ENCODE results near the gene NDE1.

Gene NDE1

GRCh38 chr16:15608398-15609285 is 41.4 kb upstream of the NDE1 start:
- TF ChIP-seq POLR2AphosphoS5 (IDR thresholded peaks at IDR 0.05; ENCODE audit: low read depth, low read length) (no peak), TAF1 (IDR thresholded peaks at IDR 0.05; ENCODE audit: borderline replicate concordance, low read depth, low read length) (no peak), POLR2A (IDR thresholded peaks at IDR 0.05; ENCODE audit: low read depth, low read length) (no peak)
- no peak for DNase-seq (ENCODE audit: insufficient read length)
- no peak for FAIRE-seq

- DNase-seq (ENCODE audit: insufficient read length) (no peak), FAIRE-seq (no peak)
- TF ChIP-seq POLR2A (IDR thresholded peaks at IDR 0.05; ENCODE audit: low read depth, low read length) (no peak), TAF1 (IDR thresholded peaks at IDR 0.05; ENCODE audit: borderline replicate concordance, low read depth, low read length) (no peak), POLR2AphosphoS5 (IDR thresholded peaks at IDR 0.05; ENCODE audit: low read depth, low read length) (no peak)
These were observed 40.8 kb upstream of the NDE1 start for GRCh38 chr16:15609286-15609649.

- no peak for TF ChIP-seq POLR2A (IDR thresholded peaks at IDR 0.05; ENCODE audit: low read depth, low read length)
- no peak for TF ChIP-seq POLR2AphosphoS5 (IDR thresholded peaks at IDR 0.05; ENCODE audit: low read depth, low read length)
- no peak for TF ChIP-seq TAF1 (IDR thresholded peaks at IDR 0.05; ENCODE audit: borderline replicate concordance, low read depth, low read length)
- no peak for FAIRE-seq
These were observed 39.6 kb upstream of the NDE1 start for GRCh38 chr16:15610369-15610871.

GRCh38 chr16:15611610-15612009 is 38.4 kb upstream of the NDE1 start:
- FAIRE-seq (no peak), DNase-seq (ENCODE audit: insufficient read length) (no peak)
- no peak for TF ChIP-seq POLR2AphosphoS5 (IDR thresholded peaks at IDR 0.05; ENCODE audit: low read depth, low read length)
- TF ChIP-seq POLR2A (IDR thresholded peaks at IDR 0.05; ENCODE audit: low read depth, low read length), result no peak
- no peak for TF ChIP-seq TAF1 (IDR thresholded peaks at IDR 0.05; ENCODE audit: borderline replicate concordance, low read depth, low read length)

More at GRCh38 chr16:15610369-15610871, 39.6 kb upstream of the NDE1 start:
- DNase-seq (ENCODE audit: insufficient read length), result no peak

- FAIRE-seq (no peak), DNase-seq (ENCODE audit: insufficient read length) (no peak)
- TF ChIP-seq POLR2A (IDR thresholded peaks at IDR 0.05; ENCODE audit: low read depth, low read length) (no peak), POLR2AphosphoS5 (IDR thresholded peaks at IDR 0.05; ENCODE audit: low read depth, low read length) (no peak), TAF1 (IDR thresholded peaks at IDR 0.05; ENCODE audit: borderline replicate concordance, low read depth, low read length) (no peak)
These were observed 36.4 kb upstream of the NDE1 start for GRCh38 chr16:15613676-15614075.

GRCh38 chr16:15616012-15616411 is 34.0 kb upstream of the NDE1 start:
- FAIRE-seq (no peak), DNase-seq (ENCODE audit: insufficient read length) (no peak)
- no peak for TF ChIP-seq POLR2AphosphoS5 (IDR thresholded peaks at IDR 0.05; ENCODE audit: low read depth, low read length)
- no peak for TF ChIP-seq TAF1 (IDR thresholded peaks at IDR 0.05; ENCODE audit: borderline replicate concordance, low read depth, low read length)
- TF ChIP-seq POLR2A (IDR thresholded peaks at IDR 0.05; ENCODE audit: low read depth, low read length), result no peak

GRCh38 chr16:15616475-15617165 is 33.4 kb upstream of the NDE1 start:
- DNase-seq (ENCODE audit: insufficient read length) (no peak), FAIRE-seq (no peak)
- no peak for TF ChIP-seq POLR2A (IDR thresholded peaks at IDR 0.05; ENCODE audit: low read depth, low read length)
- TF ChIP-seq POLR2AphosphoS5 (IDR thresholded peaks at IDR 0.05; ENCODE audit: low read depth, low read length), result no peak
- no peak for TF ChIP-seq TAF1 (IDR thresholded peaks at IDR 0.05; ENCODE audit: borderline replicate concordance, low read depth, low read length)

DNA sequence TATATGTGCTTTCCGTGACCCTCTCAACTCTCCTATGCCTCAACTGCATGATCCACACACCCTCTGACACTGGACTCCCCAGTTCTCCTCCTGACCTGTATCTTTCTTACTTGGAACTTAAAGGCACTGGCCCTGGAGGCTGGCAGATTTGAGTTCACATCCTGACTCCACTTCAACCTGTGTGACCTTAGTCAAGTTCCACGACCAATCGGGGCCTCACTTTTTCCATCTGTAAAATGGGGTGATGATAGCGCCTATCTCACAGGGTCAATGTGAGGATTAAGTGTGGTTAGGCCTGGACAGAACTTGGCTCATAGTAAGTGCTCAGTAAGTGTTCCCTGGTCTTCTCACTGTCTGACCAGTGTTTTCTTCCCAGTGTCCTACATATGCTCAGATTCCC is 32.1 kb upstream of the NDE1 start:
- TF ChIP-seq POLR2A (IDR thresholded peaks at IDR 0.05; ENCODE audit: low read depth, low read length), result no peak
- FAIRE-seq (no peak), DNase-seq (ENCODE audit: insufficient read length) (no peak)

DNA sequence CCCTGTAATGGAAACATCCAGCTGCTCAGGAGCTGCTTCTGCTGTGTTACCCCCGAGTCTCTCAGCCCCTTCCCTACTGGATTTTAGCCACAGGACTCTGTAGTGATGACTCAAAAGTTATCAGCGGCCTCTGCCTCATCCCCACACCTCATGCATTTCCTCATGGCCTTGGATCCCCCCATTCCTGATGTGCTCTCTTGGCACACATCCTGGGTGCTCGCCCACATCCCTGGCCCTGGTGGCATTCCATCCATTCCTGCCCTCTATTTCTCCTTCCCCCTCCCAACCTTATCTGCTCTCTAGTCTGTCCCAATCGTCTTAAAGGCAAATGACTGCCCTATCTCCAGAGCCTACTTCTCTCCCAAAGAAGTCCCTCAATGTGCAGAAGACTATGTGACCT is 31.7 kb upstream of the NDE1 start:
- FAIRE-seq, result no peak
- no peak for TF ChIP-seq POLR2A (IDR thresholded peaks at IDR 0.05; ENCODE audit: low read depth, low read length)
- no peak for TF ChIP-seq TAF1 (IDR thresholded peaks at IDR 0.05; ENCODE audit: borderline replicate concordance, low read depth, low read length)
- no peak for TF ChIP-seq POLR2AphosphoS5 (IDR thresholded peaks at IDR 0.05; ENCODE audit: low read depth, low read length)
- no peak for DNase-seq (ENCODE audit: insufficient read length)

DNA sequence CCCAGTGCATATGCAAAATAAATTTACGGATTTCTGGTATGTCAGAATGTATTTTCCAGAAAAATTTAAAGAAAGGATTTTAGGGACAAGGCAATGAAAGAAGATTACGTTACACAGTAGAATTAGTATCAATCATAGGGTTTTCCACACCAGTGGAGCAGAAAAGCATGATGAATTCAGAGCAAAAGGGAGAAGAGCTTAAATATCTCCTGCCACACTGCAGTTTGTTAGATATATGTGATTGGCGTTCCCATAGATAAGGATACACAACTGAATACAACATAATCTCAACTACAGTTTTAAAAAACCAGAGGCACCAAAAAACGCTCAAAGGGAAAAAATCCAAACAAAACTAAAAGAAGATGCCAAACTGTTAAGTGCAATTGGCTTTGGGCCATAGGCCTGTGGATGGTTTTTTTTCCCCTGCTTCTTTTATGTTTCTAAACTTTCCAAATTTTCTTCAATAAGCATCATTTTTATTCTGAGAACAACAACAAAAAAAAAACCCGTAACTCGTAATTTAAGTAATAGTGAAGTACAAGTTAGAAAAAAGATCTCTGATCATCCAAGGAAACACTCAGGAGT is 29.3 kb upstream of the NDE1 start:
- no peak for TF ChIP-seq POLR2A (IDR thresholded peaks at IDR 0.05; ENCODE audit: low read depth, low read length)
- FAIRE-seq (no peak), DNase-seq (ENCODE audit: insufficient read length) (no peak)

DNA sequence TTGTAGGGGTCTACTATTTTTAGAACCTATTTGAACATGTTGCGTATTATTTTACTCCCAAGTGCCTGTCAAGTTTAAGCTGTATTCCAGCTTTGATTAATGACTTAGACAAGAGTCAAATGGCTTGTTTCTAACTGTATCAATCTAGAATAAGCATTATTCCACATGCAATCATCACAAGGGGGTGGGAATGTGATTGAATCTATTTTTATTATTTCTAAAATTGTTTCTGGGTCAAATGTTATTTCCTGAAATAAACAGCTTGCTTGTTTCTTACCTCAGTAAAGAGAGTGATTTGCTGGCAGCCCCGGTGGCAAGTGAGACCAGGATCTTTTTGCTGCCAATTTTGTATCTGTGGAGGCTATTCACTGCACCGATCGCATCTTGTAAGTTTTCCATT is 28.6 kb upstream of the NDE1 start:
- no peak for TF ChIP-seq TAF1 (IDR thresholded peaks at IDR 0.05; ENCODE audit: borderline replicate concordance, low read depth, low read length)
- no peak for TF ChIP-seq POLR2AphosphoS5 (IDR thresholded peaks at IDR 0.05; ENCODE audit: low read depth, low read length)
- TF ChIP-seq POLR2A (IDR thresholded peaks at IDR 0.05; ENCODE audit: low read depth, low read length), result no peak
- FAIRE-seq (no peak), DNase-seq (ENCODE audit: insufficient read length) (no peak)

- DNase-seq (ENCODE audit: insufficient read length), result no peak
- no peak for FAIRE-seq
- TF ChIP-seq POLR2A (IDR thresholded peaks at IDR 0.05; ENCODE audit: low read depth, low read length), result no peak
- TF ChIP-seq TAF1 (IDR thresholded peaks at IDR 0.05; ENCODE audit: borderline replicate concordance, low read depth, low read length), result no peak
- TF ChIP-seq POLR2AphosphoS5 (IDR thresholded peaks at IDR 0.05; ENCODE audit: low read depth, low read length), result no peak
These were observed 28.2 kb upstream of the NDE1 start for GRCh38 chr16:15621889-15622288.

All from GM12892 (cell line).